ENCODE measurements around the gene TAS2R50.

The TAS2R50 gene

GRCh38 chr12:10956085-10956484 is 30.6 kb downstream of the TAS2R50 start:
- TF ChIP-seq, protein P1, sequence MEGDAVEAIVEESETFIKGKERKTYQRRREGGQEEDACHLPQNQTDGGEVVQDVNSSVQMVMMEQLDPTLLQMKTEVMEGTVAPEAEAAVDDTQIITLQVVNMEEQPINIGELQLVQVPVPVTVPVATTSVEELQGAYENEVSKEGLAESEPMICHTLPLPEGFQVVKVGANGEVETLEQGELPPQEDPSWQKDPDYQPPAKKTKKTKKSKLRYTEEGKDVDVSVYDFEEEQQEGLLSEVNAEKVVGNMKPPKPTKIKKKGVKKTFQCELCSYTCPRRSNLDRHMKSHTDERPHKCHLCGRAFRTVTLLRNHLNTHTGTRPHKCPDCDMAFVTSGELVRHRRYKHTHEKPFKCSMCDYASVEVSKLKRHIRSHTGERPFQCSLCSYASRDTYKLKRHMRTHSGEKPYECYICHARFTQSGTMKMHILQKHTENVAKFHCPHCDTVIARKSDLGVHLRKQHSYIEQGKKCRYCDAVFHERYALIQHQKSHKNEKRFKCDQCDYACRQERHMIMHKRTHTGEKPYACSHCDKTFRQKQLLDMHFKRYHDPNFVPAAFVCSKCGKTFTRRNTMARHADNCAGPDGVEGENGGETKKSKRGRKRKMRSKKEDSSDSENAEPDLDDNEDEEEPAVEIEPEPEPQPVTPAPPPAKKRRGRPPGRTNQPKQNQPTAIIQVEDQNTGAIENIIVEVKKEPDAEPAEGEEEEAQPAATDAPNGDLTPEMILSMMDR (IDR thresholded peaks at IDR 0.05; ENCODE audit: low read depth, low read length) = no peak
- no peak overlapping the region for H3K4me3 ChIP-seq (ENCODE audit: low read depth, low read length)

DNA sequence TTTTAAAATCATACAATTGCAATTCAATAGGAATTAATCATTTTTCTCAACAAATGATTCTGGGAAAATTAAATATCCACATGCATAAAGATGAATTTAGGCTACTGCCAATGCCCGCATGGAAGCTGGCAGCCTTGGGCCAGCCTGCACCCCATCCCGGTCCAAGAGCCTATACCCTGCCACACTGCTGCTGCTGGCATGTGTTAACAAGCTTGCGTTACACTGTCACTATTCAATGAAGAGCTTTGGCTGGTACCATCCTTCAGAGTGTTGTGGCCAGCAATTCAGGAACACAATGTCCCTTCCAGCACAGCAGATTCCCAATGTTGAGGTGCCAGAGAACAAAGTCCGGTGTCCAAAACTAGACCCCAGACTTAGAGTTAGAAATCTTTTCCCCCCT is 34.1 kb downstream of the TAS2R50 start:
- TF ChIP-seq, protein P1 (IDR thresholded peaks at IDR 0.05; ENCODE audit: low read depth, low read length) = no peak
- no peak overlapping the region for H3K4me3 ChIP-seq (ENCODE audit: low read depth, low read length)

DNA sequence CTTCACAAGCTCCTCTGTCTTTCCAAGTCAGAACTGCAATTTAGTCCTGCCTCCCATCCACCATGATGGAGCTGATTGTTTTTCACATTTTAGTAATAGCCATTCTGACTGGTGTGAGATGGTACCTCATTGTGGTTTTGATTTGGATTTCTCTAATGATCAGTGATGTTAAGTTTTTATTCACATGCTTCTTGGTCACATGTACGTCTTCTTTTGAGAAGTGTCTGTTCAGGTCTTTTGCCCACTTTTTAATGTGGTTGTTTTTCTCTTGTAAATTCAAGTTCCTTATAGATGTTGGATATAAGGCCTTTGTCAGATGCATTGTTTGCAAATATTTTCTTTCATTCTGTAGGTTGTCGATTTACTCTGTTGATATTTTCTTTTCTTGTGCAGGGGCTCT is 43.5 kb downstream of the TAS2R50 start:
- no peak overlapping the region for H3K4me3 ChIP-seq (ENCODE audit: low read depth, low read length)
- TF ChIP-seq, protein P1 (IDR thresholded peaks at IDR 0.05; ENCODE audit: low read depth, low read length) = no peak

DNA sequence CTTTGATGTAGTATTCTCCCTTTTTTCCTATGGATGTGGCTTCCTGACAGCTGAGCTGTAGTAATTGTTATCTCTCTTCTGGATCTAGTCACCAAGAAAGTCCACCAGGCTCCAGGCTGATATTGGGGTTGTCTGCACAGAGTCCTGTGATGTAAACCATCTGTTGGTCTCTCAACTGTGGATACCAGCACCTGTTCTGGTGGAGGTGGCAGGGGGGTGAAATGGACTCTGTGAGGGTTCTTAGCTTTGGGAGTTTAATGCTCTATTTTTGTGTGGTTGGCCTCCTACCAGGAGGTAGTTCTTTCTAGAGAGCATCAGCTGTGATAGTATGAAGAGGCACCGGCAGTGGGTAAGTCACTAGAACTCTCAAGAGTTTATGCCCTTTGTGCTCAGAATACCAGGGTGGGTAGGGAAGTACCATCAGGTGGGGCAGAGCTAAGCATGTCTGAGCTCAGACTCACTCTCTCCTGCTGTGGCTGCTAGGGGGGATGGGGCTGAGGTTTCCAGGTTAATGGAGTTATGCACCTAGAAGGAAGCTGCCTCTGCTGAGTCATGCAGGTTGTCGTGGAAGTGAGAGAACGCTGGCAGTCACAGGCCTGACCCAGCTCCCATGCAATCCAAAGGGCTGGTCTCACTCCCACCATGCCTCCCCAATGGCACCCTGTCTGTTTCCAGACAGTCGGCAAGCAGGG is 44.6 kb downstream of the TAS2R50 start:
- TF ChIP-seq, protein P1 (IDR thresholded peaks at IDR 0.05; ENCODE audit: low read depth, low read length) = no peak
- no peak overlapping the region for H3K4me3 ChIP-seq (ENCODE audit: low read depth, low read length)

DNA sequence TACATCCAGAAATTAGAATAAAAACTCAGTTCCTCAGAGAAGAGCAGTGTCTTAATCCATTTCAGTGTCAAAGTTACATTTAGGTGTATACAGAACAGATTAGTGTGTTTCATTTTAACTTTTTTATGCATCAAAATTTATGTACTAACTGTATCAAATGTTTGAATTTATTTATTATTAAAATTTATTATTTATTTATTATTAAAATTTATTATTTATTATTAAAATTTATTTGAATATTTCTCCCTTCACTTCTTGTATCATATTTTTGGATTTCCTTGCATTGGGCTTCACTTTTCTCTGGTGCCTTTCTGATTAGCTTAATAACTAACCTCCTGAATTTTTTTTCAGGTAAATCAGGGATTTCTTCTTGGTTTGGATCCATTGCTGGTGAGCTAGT is 45.3 kb downstream of the TAS2R50 start:
- TF ChIP-seq, protein P1 (IDR thresholded peaks at IDR 0.05; ENCODE audit: low read depth, low read length) = no peak

GRCh38 chr12:10940389-10940788 is 46.3 kb downstream of the TAS2R50 start:
- no peak overlapping the region for H3K4me3 ChIP-seq (ENCODE audit: low read depth, low read length)
- TF ChIP-seq, protein P1 (IDR thresholded peaks at IDR 0.05; ENCODE audit: low read depth, low read length) = no peak

More for the DNA sequence above, 45.3 kb downstream of the TAS2R50 start:
- no peak overlapping the region for H3K4me3 ChIP-seq (ENCODE audit: low read depth, low read length)

DNA sequence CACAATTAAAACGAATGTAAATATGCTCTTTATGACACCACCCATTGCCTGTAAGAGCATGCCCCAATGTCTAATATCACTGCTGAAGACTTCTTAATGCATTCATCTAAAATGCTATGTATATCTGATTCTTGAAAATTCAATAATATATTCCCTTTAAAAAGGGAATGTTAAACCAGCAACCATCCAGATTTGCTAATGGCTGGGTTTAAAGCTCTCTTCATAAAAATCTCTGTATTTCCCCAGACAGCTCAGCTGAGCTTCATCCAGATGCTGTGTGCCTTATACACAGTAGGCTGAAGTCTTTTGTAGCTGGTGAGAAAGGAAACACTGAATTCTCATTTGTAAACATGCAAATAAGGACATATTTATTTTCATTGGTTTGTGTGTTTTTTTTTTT is 47.5 kb downstream of the TAS2R50 start, which contains the start of gene TAS2R14:
TSS of gene TAS2R14 (minus strand) at position 101 of the 400 bp plus-strand sequence. CDS start at position 45, 56 bp downstream.
- TF ChIP-seq, protein P1 (IDR thresholded peaks at IDR 0.05; ENCODE audit: low read depth, low read length) = no peak
- no peak within 1 kb of the TSS for H3K4me3 ChIP-seq (ENCODE audit: low read depth, low read length)
